ENCODE data around the gene ZNF280B. TPM values are rescaled to one million over a fixed set of nuclear protein-coding genes. Genes with fewer than 3 reads are reported as not detected.
A peak's percentile ranks its signal among the peaks of the same experiment; 100 is the strongest.

Gene ZNF280B, protein sequence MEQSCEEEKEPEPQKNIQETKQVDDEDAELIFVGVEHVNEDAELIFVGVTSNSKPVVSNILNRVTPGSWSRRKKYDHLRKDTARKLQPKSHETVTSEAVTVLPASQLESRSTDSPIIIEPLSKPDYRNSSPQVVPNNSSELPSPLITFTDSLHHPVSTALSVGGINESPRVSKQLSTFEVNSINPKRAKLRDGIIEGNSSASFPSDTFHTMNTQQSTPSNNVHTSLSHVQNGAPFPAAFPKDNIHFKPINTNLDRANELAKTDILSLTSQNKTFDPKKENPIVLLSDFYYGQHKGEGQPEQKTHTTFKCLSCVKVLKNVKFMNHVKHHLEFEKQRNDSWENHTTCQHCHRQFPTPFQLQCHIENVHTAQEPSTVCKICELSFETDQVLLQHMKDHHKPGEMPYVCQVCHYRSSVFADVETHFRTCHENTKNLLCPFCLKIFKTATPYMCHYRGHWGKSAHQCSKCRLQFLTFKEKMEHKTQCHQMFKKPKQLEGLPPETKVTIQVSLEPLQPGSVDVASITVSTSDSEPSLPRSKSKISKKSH
- total RNA-seq, result under 1 TPM; 0.10 to 0.78 (median 0.29) TPM

DNA sequence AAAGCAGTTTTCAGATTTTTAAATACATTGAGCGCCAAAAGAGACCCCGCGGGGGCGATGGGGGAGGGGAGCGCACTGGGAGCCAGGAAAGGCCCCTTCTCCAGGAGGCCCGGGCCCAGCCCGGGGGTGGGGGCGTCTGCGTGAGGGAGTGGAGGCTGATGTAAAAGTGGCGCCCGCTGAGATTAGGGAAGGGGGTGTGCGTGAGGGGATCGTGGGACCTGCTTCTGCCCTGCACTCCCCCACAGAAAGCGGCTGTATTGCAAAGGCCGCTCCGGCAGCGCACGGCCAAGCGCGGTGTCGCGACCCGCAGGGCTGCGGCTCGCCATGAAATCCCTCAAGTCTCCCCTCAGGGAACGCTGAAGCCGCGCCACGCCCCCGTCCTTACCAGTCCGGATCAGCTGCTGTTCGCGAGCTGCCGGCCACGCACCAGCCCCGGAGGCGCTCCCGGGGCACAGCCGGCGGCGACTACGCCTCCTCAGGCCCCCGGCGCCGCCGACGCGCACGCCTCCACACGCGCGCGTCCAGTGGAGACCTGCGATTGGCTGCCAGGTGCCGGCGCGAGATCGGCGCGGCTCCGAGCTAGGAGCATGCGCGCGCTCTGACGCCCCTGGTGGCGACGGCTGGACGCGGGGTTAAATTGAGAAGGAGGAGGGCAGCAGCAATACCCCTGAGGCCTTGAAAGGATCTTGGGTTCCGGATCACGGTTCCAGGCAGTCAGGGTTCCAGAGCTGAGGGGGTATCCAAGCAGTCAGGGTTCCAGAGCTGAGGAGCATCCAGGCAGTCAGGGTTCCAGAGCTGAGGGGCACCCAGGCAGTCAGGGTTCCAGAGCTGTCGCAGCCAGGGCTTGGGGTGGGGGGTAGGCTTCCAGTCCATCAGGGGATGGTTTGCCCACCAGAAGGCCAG, at the start of gene ZNF280B:
Gene ZNF280B, minus strand, starts transcription at position 469 of the 903 bp plus-strand sequence. CDS start 19,344 bp downstream, outside the sequence.
- intact Hi-C loops (cut with DNase I; ENCODE audit: low total_unique reads), result no loop called here
- TF ChIP-seq POLR2A (IDR thresholded peaks at IDR 0.05), result no peak
- TF ChIP-seq, protein P1, sequence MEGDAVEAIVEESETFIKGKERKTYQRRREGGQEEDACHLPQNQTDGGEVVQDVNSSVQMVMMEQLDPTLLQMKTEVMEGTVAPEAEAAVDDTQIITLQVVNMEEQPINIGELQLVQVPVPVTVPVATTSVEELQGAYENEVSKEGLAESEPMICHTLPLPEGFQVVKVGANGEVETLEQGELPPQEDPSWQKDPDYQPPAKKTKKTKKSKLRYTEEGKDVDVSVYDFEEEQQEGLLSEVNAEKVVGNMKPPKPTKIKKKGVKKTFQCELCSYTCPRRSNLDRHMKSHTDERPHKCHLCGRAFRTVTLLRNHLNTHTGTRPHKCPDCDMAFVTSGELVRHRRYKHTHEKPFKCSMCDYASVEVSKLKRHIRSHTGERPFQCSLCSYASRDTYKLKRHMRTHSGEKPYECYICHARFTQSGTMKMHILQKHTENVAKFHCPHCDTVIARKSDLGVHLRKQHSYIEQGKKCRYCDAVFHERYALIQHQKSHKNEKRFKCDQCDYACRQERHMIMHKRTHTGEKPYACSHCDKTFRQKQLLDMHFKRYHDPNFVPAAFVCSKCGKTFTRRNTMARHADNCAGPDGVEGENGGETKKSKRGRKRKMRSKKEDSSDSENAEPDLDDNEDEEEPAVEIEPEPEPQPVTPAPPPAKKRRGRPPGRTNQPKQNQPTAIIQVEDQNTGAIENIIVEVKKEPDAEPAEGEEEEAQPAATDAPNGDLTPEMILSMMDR (IDR thresholded peaks at IDR 0.05 in 4 of 5, conservative IDR thresholded peaks at IDR 0.05 in 1 of 5), result peak in 1 of 5 experiments; percentile 5
- peaks cover 0 to 31% (median 6%) of the 10 kb centered on the region in 3 donors for H3K27me3 ChIP-seq
- no peaks in the 10 kb centered on the region for H3K9me3 ChIP-seq
- no peaks in the 10 kb centered on the region for H3K4me1 ChIP-seq
- in situ Hi-C loops (cut with MboI; ENCODE audit: low sequenced_read_pairs in 4 of 4), result no loop called here
- DNase-seq (peak; percentile 8 to 18), ATAC-seq (peak in 1 of 2 donors; percentile 27)
- H3K4me3 ChIP-seq, result peak within 1 kb of the TSS; percentile 33 to 44 (median 44)
- no peaks in the 10 kb centered on the region for H3K36me3 ChIP-seq
- H3K27ac ChIP-seq, result no peak within 1 kb of the TSS

DNA sequence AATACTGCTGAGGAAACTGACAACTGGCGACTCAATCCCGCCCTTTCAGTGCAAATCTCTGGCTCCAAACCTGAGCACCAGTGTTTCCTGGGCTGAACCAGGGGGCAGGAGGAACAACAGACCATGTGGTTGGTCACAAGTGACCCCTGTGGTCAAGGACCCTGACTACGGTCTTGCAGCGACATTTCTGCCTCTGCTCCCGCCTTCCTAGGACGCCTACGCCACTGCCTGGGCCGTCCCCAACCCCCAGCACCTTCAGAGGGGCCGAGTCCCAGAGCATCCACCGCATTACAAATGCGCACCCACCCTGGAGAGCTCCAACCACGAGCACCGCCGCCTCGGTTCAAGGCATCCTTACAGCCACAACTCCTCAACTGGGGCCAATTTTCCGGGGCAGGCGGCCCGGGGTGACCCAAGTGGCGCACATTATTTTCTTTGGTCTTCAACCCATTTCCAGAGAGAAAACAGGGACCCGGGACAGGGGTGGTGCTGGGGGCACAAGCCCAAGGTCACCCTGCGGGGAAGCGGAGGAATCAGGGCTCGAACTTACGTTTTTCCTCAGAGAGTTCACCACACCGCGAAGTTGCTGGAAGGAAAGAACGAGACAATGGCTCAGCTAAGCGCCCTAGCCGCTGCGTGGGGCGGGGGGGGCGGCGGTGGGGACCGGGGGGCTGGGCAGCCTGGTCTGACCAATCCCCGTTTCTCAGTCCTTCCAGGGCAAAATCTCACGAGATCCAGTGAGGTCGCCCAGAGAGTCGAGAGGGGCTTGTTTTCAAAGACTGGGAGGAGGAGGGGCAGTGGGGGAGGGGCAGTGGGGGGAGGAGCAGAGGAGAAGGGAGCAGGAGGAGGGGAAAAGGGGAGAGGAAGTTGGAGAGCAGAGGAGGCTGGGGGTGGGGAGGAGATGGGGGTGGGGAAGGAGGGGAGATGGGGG, 48.7 kb upstream of the ZNF280B start:
- no peaks in the 10 kb centered on the region for H3K36me3 ChIP-seq
- no peaks in the 10 kb centered on the region for H3K4me1 ChIP-seq
- no peak overlapping the region for H3K4me3 ChIP-seq
- no peaks in the 10 kb centered on the region for H3K27me3 ChIP-seq
- ATAC-seq, result no peak
- no peak for DNase-seq
- H3K9me3 ChIP-seq, result no peaks in the 10 kb centered on the region
- in situ Hi-C loops (cut with MboI; ENCODE audit: low sequenced_read_pairs in 4 of 4) (no loop called here), intact Hi-C loops (cut with DNase I; ENCODE audit: low total_unique reads) (no loop called here)
- no peak overlapping the region for H3K27ac ChIP-seq
- TF ChIP-seq, protein P1 (IDR thresholded peaks at IDR 0.05 in 4 of 5, conservative IDR thresholded peaks at IDR 0.05 in 1 of 5), result no peak
- TF ChIP-seq POLR2A (IDR thresholded peaks at IDR 0.05), result no peak

DNA sequence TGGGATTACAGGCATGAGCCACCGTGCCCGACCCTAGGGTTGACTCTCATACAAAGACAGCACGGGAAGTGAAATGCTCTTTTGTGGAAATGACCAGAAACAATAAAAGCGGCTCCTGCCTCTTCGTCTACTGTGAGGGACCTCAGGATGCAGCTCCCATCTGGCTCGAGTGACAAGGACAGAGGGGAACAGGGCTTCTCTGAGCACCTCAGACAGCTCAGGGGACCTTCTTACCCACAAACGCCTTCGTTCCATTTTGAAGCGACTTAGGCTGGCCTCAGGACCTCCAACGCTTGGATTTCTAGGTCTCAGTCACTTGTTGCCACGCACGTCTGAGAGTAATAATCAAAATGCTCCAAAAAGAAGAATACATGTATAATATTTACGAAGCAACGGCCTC, 48.0 kb upstream of the ZNF280B start:
- in situ Hi-C loops (cut with MboI; ENCODE audit: low sequenced_read_pairs in 4 of 4), result no loop called here
- no peak for ATAC-seq
- no peaks in the 10 kb centered on the region for H3K27me3 ChIP-seq
- no peaks in the 10 kb centered on the region for H3K4me1 ChIP-seq
- DNase-seq, result no peak
- H3K9me3 ChIP-seq, result no peaks in the 10 kb centered on the region
- TF ChIP-seq POLR2A (IDR thresholded peaks at IDR 0.05), result no peak
- TF ChIP-seq, protein P1 (IDR thresholded peaks at IDR 0.05 in 4 of 5, conservative IDR thresholded peaks at IDR 0.05 in 1 of 5), result no peak
- H3K27ac ChIP-seq, result no peak overlapping the region
- H3K4me3 ChIP-seq, result no peak overlapping the region
- intact Hi-C loops (cut with DNase I; ENCODE audit: low total_unique reads), result no loop called here
- no peaks in the 10 kb centered on the region for H3K36me3 ChIP-seq

DNA sequence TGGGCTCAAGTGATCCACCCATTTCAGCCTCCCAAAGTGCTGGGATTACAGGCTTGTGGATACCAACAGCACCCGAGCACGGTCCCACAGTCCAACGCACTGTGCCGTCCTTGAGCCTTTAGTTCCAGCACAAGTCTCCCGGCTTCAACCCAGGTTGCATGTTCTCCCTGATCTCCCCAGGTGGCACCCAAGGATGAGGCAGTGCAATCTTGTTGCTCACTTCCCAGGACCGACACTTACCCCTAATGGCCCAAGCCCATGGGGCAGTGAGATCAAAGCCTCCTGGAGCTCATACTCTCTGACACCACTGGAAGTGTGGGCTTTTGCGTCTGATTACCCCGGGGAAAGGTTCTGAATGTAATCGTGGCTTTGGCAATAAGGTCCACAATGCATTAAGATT, 47.1 kb upstream of the ZNF280B start:
- intact Hi-C loops (cut with DNase I; ENCODE audit: low total_unique reads) (no loop called here), in situ Hi-C loops (cut with MboI; ENCODE audit: low sequenced_read_pairs in 4 of 4) (no loop called here)
- H3K36me3 ChIP-seq, result no peaks in the 10 kb centered on the region
- H3K4me3 ChIP-seq, result no peak overlapping the region
- no peaks in the 10 kb centered on the region for H3K4me1 ChIP-seq
- no peak overlapping the region for H3K27ac ChIP-seq
- DNase-seq (no peak), ATAC-seq (no peak)
- TF ChIP-seq, protein P1 (IDR thresholded peaks at IDR 0.05 in 4 of 5, conservative IDR thresholded peaks at IDR 0.05 in 1 of 5), result no peak
- TF ChIP-seq POLR2A (IDR thresholded peaks at IDR 0.05), result no peak
- H3K27me3 ChIP-seq, result no peaks in the 10 kb centered on the region
- H3K9me3 ChIP-seq, result no peaks in the 10 kb centered on the region
